Stimulated activated CD4-positive, alpha-beta T cell treated with anti-CD3 and anti-CD28 coated beads, Interleukin-15, amount 100 ng/mL, for 48 hours (primary cell): ENCODE data around the gene MACROD2.

ENCODE experiments used
- DNase-seq, 2 donors: peaks; one replicate each; pipeline ENCODE4 v3.0.0-alpha.2; 2020; ENCODE audit warnings: low read depth in 2 of 2

The MACROD2 gene

GRCh38 chr20:15848995-15849610, 1853.8 kb downstream of the MACROD2 start:
- DNase-seq = no peak

GRCh38 chr20:15851576-15852215, 1856.4 kb downstream of the MACROD2 start:
- DNase-seq = no peak

GRCh38 chr20:15854911-15855310, 1859.6 kb downstream of the MACROD2 start:
- DNase-seq = no peak

- no peak for DNase-seq
These were observed 1862.0 kb downstream of the MACROD2 start for GRCh38 chr20:15857173-15857784.

- DNase-seq = no peak
These were observed 1863.7 kb downstream of the MACROD2 start for GRCh38 chr20:15859061-15859460.

GRCh38 chr20:15860850-15861249, 1865.5 kb downstream of the MACROD2 start:
- DNase-seq = no peak

- DNase-seq = no peak
These were observed 1866.9 kb downstream of the MACROD2 start for GRCh38 chr20:15862178-15862577.

GRCh38 chr20:15863735-15864134, 1868.4 kb downstream of the MACROD2 start:
- DNase-seq = no peak

GRCh38 chr20:15865553-15865952, 1870.2 kb downstream of the MACROD2 start:
- DNase-seq = no peak

- no peak for DNase-seq
These were observed 1871.8 kb downstream of the MACROD2 start for GRCh38 chr20:15866916-15867730.

- no peak for DNase-seq
These were observed 1872.6 kb downstream of the MACROD2 start for GRCh38 chr20:15867899-15868298.

GRCh38 chr20:15875446-15875845, 1880.1 kb downstream of the MACROD2 start:
- no peak for DNase-seq

GRCh38 chr20:15882553-15882952, 1887.2 kb downstream of the MACROD2 start:
- DNase-seq = no peak

GRCh38 chr20:15886250-15886649, 1890.9 kb downstream of the MACROD2 start:
- no peak for DNase-seq

GRCh38 chr20:15887387-15887786, 1892.1 kb downstream of the MACROD2 start:
- DNase-seq = no peak

- DNase-seq = no peak
These were observed 1893.7 kb downstream of the MACROD2 start for GRCh38 chr20:15889061-15889460.

GRCh38 chr20:15889514-15890256, 1894.4 kb downstream of the MACROD2 start:
- DNase-seq = no peak

- DNase-seq = no peak
These were observed 1895.2 kb downstream of the MACROD2 start for GRCh38 chr20:15890407-15890982.

GRCh38 chr20:15895126-15895525, 1899.8 kb downstream of the MACROD2 start:
- DNase-seq = no peak

- no peak for DNase-seq
These were observed 1900.3 kb downstream of the MACROD2 start for GRCh38 chr20:15895560-15896084.

GRCh38 chr20:15899967-15900366, 1904.7 kb downstream of the MACROD2 start:
- no peak for DNase-seq
